K562 (cell line): ENCODE measurements around the gene DENND6A.

Experiments used
- ARNT ChIP-seq, 2 experiments: fragments of 450-650 bp; IDR thresholded peaks; 2 replicates each; pipeline ENCODE4 v1.6.1; 2016; ENCODE audit warnings: mild to moderate bottlenecking in 1 of 2
- NR2C2 ChIP-seq, 2 experiments: fragments of 200-800 bp in 1 of 2; sonication (Bioruptor generic) in 1 of 2; sonication (generic) in 1 of 2; formaldehyde crosslinking in 1 of 2; IDR thresholded peaks; 2 replicates each; pipeline versions ENCODE4 v1.6.1 to v1.8.0; 2016 to 2022; ENCODE audit warnings: mild to moderate bottlenecking in 1 of 2, missing compliant biosample characterization in 1 of 2, missing genetic modification characterization in 1 of 2, missing genetic modification reagents in 1 of 2

DNA sequence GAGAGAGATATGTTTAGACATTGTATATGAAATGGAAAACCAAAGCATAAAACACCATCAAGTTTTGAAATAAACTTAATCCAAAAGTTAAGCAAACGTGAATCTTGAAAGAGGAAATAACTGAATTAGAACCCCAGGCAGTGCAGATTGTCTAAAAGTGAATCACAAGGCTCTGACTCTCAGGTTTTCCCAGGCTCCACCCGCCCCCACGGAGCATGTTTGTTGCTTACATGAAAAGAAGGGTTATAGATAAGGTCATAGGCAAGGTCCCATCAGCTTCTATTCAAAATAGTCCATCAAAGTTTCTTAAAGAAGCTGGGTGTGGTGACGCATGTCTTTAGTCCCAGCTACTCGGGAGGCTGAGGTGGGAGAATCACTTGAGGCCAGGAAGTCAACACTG lies 34.2 kb upstream of the DENND6A start:
- TF ChIP-seq NR2C2 (CRISPR knock-in tag; IDR thresholded peaks at IDR 0.05) (no peak), NR2C2 (tag; IDR thresholded peaks at IDR 0.05) (no peak), ARNT (IDR thresholded peaks at IDR 0.05) (no peak)
